Testis (tissue), 3 donors: ENCODE data around the gene IFNL4. TPM values are rescaled to one million over a fixed set of nuclear protein-coding genes. Genes with fewer than 3 reads are reported as not detected.

Source experiments
- DNase-seq: peaks from one replicate; pipeline ENCODE4 v3.0.0-alpha.2; 2019
- H3K27ac ChIP-seq, 2 donors: fragments of 200-600 bp; sonication (generic); one replicate each; pipeline ENCODE4 v1.5.1; 2019
- H3K27me3 ChIP-seq: fragments of 200-600 bp; sonication (generic); one replicate; pipeline ENCODE4 v1.5.1; 2019
- H3K36me3 ChIP-seq: fragments of 200-600 bp; sonication (generic); one replicate; pipeline ENCODE4 v1.5.1; 2017; ENCODE audit warnings: low read depth; ENCODE audit errors: missing control alignments
- H3K4me1 ChIP-seq: fragments of 200-600 bp; sonication (generic); one replicate; pipeline ENCODE4 v1.5.1; 2019
- H3K4me3 ChIP-seq, 2 donors: fragments of 200-600 bp; sonication (generic); one replicate each; pipeline ENCODE4 v1.5.1; 2017 to 2019
- H3K9me3 ChIP-seq: fragments of 200-600 bp; sonication (generic); one replicate; pipeline ENCODE4 v1.5.1; 2017
- POLR2A ChIP-seq: fragments of 450-650 bp; IDR thresholded peaks from one replicate; pipeline ENCODE4 v1.6.1; 2017; ENCODE audit warnings: antibody characterized with exemption, mild to moderate bottlenecking, moderate library complexity
- WGBS, 2 donors: methylation state at CpG; one replicate each; pipeline ENCODE4 v1.1.5; 2018; 5-methylcytosine and 5-hydroxymethylcytosine counted together
- intact Hi-C: fragments of 100-400 bp; cut with DNase I; formaldehyde crosslinking; loops from one replicate; pipeline ENCODE4 v1.15.1; 2023; ENCODE audit warnings: low total_unique reads
- polyA plus RNA-seq: library from polyadenylated mRNA; stranded (reverse); fragments of 350-450 nt; fragmentation: Illumina TruSeq; extraction: RNeasy Lipid Tissue Mini Kit (QIAGEN cat#74804); gene quantifications from one replicate; pipeline ENCODE4 v1.2.3, GENCODE V29; 2014; ENCODE audit warnings: low read depth, low replicate concordance; ENCODE audit not compliant: insufficient read depth
- total RNA-seq, 2 donors: library from RNA; depleted of rRNA; stranded (reverse); fragments of >200 nt; gene quantifications; one replicate each; pipeline ENCODE4 v1.2.3, GENCODE V29; 2016
- TF ChIP-seq, protein P1 (sequence below), 3 experiments: fragments of 450-650 bp in 2 of 3; fragments of 200-600 bp in 1 of 3; sonication (generic) in 1 of 3; IDR thresholded peaks; one replicate each; pipeline ENCODE4 v1.5.1; 2016 to 2019; ENCODE audit warnings: antibody characterized with exemption in 3 of 3, mild to moderate bottlenecking in 2 of 3, moderate library complexity in 1 of 3

The IFNL4 gene
- total and polyA plus RNA-seq, 3 donors from 2014 or later = not detected

DNA sequence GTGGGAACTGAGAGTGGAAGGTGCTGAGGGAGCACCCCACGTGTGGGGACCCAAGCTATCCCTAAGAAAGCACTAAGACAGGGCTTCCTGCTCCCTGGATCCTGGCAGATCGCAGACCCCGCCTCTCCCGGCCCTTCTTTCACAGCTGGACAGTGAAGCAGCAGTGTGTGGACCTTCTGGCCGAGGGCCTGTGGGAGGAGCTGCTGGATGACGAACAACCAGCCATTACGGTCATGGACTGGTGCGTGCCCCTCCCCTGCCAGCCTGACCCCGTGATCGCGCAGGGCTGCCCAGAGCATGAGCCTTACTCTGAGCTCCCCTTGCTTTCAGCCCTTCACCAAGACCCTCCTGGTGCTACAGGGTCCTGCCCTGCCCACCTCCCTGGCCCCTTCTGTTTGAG lies 49.6 kb downstream of the IFNL4 start:
- 27 to 28% methylated on average over 7 to 9 of the region's 11 CpGs for WGBS, 2 donors
- Histone ChIP-seq H3K4me3 (no peak overlapping the region), H3K36me3 (no peaks in the 10 kb centered on the region), H3K9me3 (no peaks in the 10 kb centered on the region), H3K27ac (no peak overlapping the region), H3K27me3 (no peaks in the 10 kb centered on the region), H3K4me1 (peaks cover 3% of the 10 kb centered on the region)
- intact Hi-C loops = no loop called here
- no peak for TF ChIP-seq POLR2A
- TF ChIP-seq, protein P1, sequence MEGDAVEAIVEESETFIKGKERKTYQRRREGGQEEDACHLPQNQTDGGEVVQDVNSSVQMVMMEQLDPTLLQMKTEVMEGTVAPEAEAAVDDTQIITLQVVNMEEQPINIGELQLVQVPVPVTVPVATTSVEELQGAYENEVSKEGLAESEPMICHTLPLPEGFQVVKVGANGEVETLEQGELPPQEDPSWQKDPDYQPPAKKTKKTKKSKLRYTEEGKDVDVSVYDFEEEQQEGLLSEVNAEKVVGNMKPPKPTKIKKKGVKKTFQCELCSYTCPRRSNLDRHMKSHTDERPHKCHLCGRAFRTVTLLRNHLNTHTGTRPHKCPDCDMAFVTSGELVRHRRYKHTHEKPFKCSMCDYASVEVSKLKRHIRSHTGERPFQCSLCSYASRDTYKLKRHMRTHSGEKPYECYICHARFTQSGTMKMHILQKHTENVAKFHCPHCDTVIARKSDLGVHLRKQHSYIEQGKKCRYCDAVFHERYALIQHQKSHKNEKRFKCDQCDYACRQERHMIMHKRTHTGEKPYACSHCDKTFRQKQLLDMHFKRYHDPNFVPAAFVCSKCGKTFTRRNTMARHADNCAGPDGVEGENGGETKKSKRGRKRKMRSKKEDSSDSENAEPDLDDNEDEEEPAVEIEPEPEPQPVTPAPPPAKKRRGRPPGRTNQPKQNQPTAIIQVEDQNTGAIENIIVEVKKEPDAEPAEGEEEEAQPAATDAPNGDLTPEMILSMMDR (IDR thresholded peaks at IDR 0.05) = no peak
- DNase-seq = peak; percentile 92

DNA sequence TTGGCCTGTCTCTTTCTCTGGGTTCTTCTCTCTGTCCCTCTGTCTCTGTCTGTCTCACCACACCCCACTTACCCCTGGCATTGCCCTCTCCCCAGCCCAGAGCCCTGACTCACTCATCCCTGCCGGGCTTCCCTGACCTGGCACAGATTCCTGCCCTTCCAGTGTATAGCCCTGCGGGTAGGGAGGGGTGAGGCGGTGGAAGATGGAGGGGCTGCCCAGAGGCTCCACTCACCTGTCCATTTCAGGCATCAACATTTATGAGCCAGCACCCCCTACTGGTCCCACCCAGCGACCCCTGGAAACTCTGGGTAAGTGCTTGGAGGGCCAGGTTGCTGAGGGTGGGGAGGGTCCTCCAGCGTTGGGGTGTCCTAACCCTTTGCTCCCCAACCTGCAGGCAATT lies 50.8 kb downstream of the IFNL4 start:
- no peak overlapping the region for H3K4me3 ChIP-seq
- TF ChIP-seq, protein P1 (IDR thresholded peaks at IDR 0.05) = no peak
- no peak for TF ChIP-seq POLR2A
- no peaks in the 10 kb centered on the region for H3K9me3 ChIP-seq
- H3K27me3 ChIP-seq = no peaks in the 10 kb centered on the region
- WGBS, 2 donors = 59 to 76% methylated on average over 5 of the region's 5 CpGs
- H3K36me3 ChIP-seq = no peaks in the 10 kb centered on the region
- H3K4me1 ChIP-seq = peaks cover 3% of the 10 kb centered on the region
- no peak overlapping the region for H3K27ac ChIP-seq
- intact Hi-C loops = no loop called here
- no peak for DNase-seq

DNA sequence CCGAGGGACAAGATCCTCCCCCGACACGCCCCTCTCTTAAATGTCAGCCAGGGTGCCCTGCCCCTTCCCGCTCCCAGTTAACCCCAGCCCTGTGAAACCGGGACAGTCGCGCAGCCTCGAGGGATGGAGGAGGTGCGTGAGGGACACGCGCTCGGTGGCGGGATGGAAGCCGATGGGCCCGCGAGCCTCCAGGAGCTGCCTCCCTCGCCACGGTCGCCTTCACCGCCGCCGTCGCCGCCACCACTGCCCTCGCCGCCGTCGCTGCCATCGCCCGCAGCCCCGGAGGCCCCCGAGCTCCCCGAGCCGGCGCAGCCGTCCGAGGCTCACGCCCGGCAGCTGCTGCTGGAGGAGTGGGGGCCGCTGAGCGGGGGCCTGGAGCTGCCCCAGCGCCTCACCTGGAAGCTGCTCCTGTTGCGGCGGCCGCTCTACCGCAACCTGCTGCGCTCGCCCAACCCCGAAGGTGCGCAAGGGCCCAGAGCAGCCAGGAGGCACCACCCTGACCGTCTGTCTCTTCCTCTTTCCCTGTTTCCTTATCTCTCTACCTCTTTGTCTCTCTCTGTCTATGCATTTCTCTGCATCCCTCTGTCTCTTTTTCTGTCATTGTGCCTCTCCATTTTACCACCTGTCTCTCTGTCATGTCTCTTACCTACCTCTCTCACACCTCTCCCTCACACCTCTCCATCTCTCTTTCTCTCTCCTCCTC lies 51.6 kb downstream of the IFNL4 start, which contains the start of gene NCCRP1:
NCCRP1 (plus strand) TSS at position 105 of the 703 bp plus-strand sequence; CDS start at position 124, 19 bp downstream.
- no peaks in the 10 kb centered on the region for H3K36me3 ChIP-seq
- no peaks in the 10 kb centered on the region for H3K27me3 ChIP-seq
- 3 to 4% methylated on average over 20 to 47 of the region's 51 CpGs for WGBS, 2 donors
- DNase-seq = no peak
- TF ChIP-seq POLR2A = no peak
- TF ChIP-seq, protein P1 (IDR thresholded peaks at IDR 0.05) = no peak
- intact Hi-C loops = no loop called here
- peaks cover 3% of the 10 kb centered on the region for H3K4me1 ChIP-seq
- H3K4me3 ChIP-seq = no peak within 1 kb of the TSS
- no peaks in the 10 kb centered on the region for H3K9me3 ChIP-seq
- H3K27ac ChIP-seq = no peak within 1 kb of the TSS

DNA sequence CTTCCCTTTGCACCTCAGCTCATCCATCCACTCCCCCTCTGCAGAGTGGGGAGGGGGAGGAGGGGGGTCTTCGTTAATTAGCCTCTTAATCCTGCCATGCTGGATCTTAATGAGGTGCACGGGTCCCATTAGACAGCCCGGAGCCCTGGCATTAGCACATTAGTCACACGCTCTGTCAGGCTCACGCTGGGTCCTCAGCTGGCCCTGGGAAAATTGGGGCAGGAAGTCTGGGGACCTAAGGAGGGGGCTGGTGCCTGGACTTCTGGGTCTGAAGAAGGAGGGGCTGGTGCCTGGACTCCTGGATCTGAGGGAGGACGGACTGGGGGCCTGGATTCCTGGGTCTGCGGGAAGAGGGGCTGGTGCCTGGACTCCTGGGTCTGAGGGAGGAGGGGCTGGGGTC lies 52.3 kb downstream of the IFNL4 start:
- Histone ChIP-seq H3K9me3 (no peaks in the 10 kb centered on the region), H3K27me3 (no peaks in the 10 kb centered on the region), H3K36me3 (no peaks in the 10 kb centered on the region), H3K4me1 (peaks cover 3% of the 10 kb centered on the region), H3K4me3 (no peak overlapping the region), H3K27ac (no peak overlapping the region)
- TF ChIP-seq, protein P1 (IDR thresholded peaks at IDR 0.05) = no peak
- no peak for TF ChIP-seq POLR2A
- no peak for DNase-seq
- intact Hi-C loops = no loop called here
- WGBS, 2 donors = 4 to 28% methylated on average over 4 to 7 of the region's 7 CpGs

Other genes starting within 250 kb of the IFNL4 start
- 10 to 100 TPM; 11.3 to 16.5 TPM for gene FBXO27, start 216.3 kb downstream of the IFNL4 start, total RNA-seq
- gene FBXO27, start 216.3 kb downstream of the IFNL4 start, polyA plus RNA-seq = 15.5 TPM
- not detected for gene ACP7, start 164.5 kb downstream of the IFNL4 start, total RNA-seq
- not detected for gene ACP7, start 164.5 kb downstream of the IFNL4 start, polyA plus RNA-seq
- gene PAK4, start 123.1 kb downstream of the IFNL4 start, total RNA-seq = 10 to 100 TPM; 84.3 to 88.3 TPM
- 61.0 TPM for gene PAK4, start 123.1 kb downstream of the IFNL4 start, polyA plus RNA-seq
- 1 to 10 TPM; 1.1 to 1.3 TPM for gene NCCRP1, start 51.9 kb downstream of the IFNL4 start, total RNA-seq
- 0.73 TPM for gene NCCRP1, start 51.9 kb downstream of the IFNL4 start, polyA plus RNA-seq
- 100 to 1,000 TPM in 1 of 2 donors, 10 to 100 TPM in 1; 98.0 to 192 TPM for gene SYCN, start 44.6 kb downstream of the IFNL4 start, total RNA-seq
- 36.5 TPM for gene SYCN, start 44.6 kb downstream of the IFNL4 start, polyA plus RNA-seq
- not detected for gene IFNL3, start 3.9 kb downstream of the IFNL4 start, total RNA-seq
- gene IFNL3, start 3.9 kb downstream of the IFNL4 start, polyA plus RNA-seq = not detected
- under 1 TPM in 1 of 2 donors, not detected in 1; 0.43 TPM for gene IFNL2, start 19.5 kb upstream of the IFNL4 start, total RNA-seq
- gene IFNL2, start 19.5 kb upstream of the IFNL4 start, polyA plus RNA-seq = not detected
- gene IFNL1, start 47.6 kb upstream of the IFNL4 start, total RNA-seq = not detected
- not detected for gene IFNL1, start 47.6 kb upstream of the IFNL4 start, polyA plus RNA-seq
- 1 to 10 TPM; 3.5 to 4.0 TPM for gene LRFN1, start 72.0 kb upstream of the IFNL4 start, total RNA-seq
- gene LRFN1, start 72.0 kb upstream of the IFNL4 start, polyA plus RNA-seq = 1.4 TPM
- 1 to 10 TPM; 2.4 to 3.7 TPM for gene GMFG, start 87.2 kb upstream of the IFNL4 start, total RNA-seq
- gene GMFG, start 87.2 kb upstream of the IFNL4 start, polyA plus RNA-seq = 19.5 TPM
- gene SAMD4B, start 93.6 kb upstream of the IFNL4 start, total RNA-seq = 100 to 1,000 TPM; 228 to 276 TPM
- 159 TPM for gene SAMD4B, start 93.6 kb upstream of the IFNL4 start, polyA plus RNA-seq
- gene PAF1, start 142.2 kb upstream of the IFNL4 start, total RNA-seq = 10 to 100 TPM; 70.7 to 74.6 TPM
- 154 TPM for gene PAF1, start 142.2 kb upstream of the IFNL4 start, polyA plus RNA-seq
- gene MED29, start 142.5 kb upstream of the IFNL4 start, total RNA-seq = 10 to 100 TPM; 46.1 to 53.5 TPM
- 38.9 TPM for gene MED29, start 142.5 kb upstream of the IFNL4 start, polyA plus RNA-seq
- 10 to 100 TPM; 46.4 to 90.9 TPM for gene ZFP36, start 158.0 kb upstream of the IFNL4 start, total RNA-seq
- gene ZFP36, start 158.0 kb upstream of the IFNL4 start, polyA plus RNA-seq = 77.7 TPM
- gene PLEKHG2, start 163.8 kb upstream of the IFNL4 start, total RNA-seq = 10 to 100 TPM; 22.6 to 32.8 TPM
- 29.2 TPM for gene PLEKHG2, start 163.8 kb upstream of the IFNL4 start, polyA plus RNA-seq
- 1,000 to 10,000 TPM in 1 of 2 donors, 100 to 1,000 TPM in 1; 628 to 1,122 TPM for gene RPS16, start 187.1 kb upstream of the IFNL4 start, total RNA-seq
- gene RPS16, start 187.1 kb upstream of the IFNL4 start, polyA plus RNA-seq = 1,146 TPM
- 100 to 1,000 TPM; 363 to 366 TPM for gene SUPT5H, start 196.7 kb upstream of the IFNL4 start, total RNA-seq
- gene SUPT5H, start 196.7 kb upstream of the IFNL4 start, polyA plus RNA-seq = 359 TPM
- gene TIMM50, start 232.0 kb upstream of the IFNL4 start, total RNA-seq = 10 to 100 TPM; 80.6 to 96.1 TPM
- 130 TPM for gene TIMM50, start 232.0 kb upstream of the IFNL4 start, polyA plus RNA-seq